GM12878 (cell line): ENCODE measurements around the gene IL22RA2. TPM values are rescaled to one million over a fixed set of nuclear protein-coding genes. Genes with fewer than 3 reads are reported as not detected.
A peak's percentile ranks its signal among the peaks of the same experiment; 100 is the strongest.

Experiments used
- ATF7 ChIP-seq: fragments of 450-650 bp; IDR thresholded peaks from 2 replicates; pipeline ENCODE4 v1.6.1; 2016; ENCODE audit warnings: low read depth, mild to moderate bottlenecking
- CBX5 ChIP-seq: sonication (generic); IDR thresholded peaks from 2 replicates; pipeline ENCODE4 v1.6.1; 2016; ENCODE audit warnings: low read depth, moderate library complexity, mild to moderate bottlenecking, inconsistent platforms
- CHD1 ChIP-seq: IDR thresholded peaks from 2 replicates; pipeline ENCODE4 v1.6.1; 2012; ENCODE audit warnings: low read depth, low read length, improper control_type of control experiment
- CHD2 ChIP-seq: IDR thresholded peaks from 2 replicates; pipeline ENCODE4 v1.6.1; 2011; ENCODE audit warnings: low read depth, low read length, improper control_type of control experiment, borderline replicate concordance
- CREB1 ChIP-seq: IDR thresholded peaks from 2 replicates; pipeline ENCODE4 v1.6.1; 2012; ENCODE audit warnings: low read depth, mild to moderate bottlenecking, inconsistent platforms
- EED ChIP-seq: sonication (generic); IDR thresholded peaks from 2 replicates; pipeline ENCODE4 v1.6.1; 2016; ENCODE audit warnings: antibody characterized with exemption, low read depth
- EZH2 ChIP-seq: IDR thresholded peaks from 2 replicates; pipeline ENCODE4 v1.6.1; 2012; ENCODE audit warnings: low read depth, mild to moderate bottlenecking, control low read depth, inconsistent platforms, low read length, borderline replicate concordance; ENCODE audit not compliant: control insufficient read depth
- LARP7 ChIP-seq: fragments of 450-650 bp; IDR thresholded peaks from 2 replicates; pipeline ENCODE4 v1.6.1; 2017; ENCODE audit warnings: mild to moderate bottlenecking
- MTA3 ChIP-seq: IDR thresholded peaks from 2 replicates; pipeline ENCODE4 v1.6.1; 2012; ENCODE audit warnings: low read length, inconsistent platforms, borderline replicate concordance
- NBN ChIP-seq: fragments of 450-650 bp; IDR thresholded peaks from 2 replicates; pipeline ENCODE4 v1.6.1; 2016
- NRF1 ChIP-seq: conservative IDR thresholded peaks from 2 replicates; pipeline ENCODE4 v1.6.1; 2011; ENCODE audit warnings: mild to moderate bottlenecking, low read depth, low read length, improper control_type of control experiment
- POLR2AphosphoS2 ChIP-seq: IDR thresholded peaks from 2 replicates; pipeline ENCODE4 v1.6.1; 2011; ENCODE audit warnings: low read depth, mild to moderate bottlenecking, low read length, improper control_type of control experiment, moderate library complexity
- RAD21 ChIP-seq: IDR thresholded peaks from 2 replicates; pipeline ENCODE4 v1.6.1; 2011; ENCODE audit warnings: mild to moderate bottlenecking, low read depth, low read length, moderate library complexity; ENCODE audit not compliant: insufficient read depth
- RAD51 ChIP-seq: fragments of 450-650 bp; IDR thresholded peaks from 2 replicates; pipeline ENCODE4 v1.6.1; 2016; ENCODE audit warnings: moderate library complexity, mild to moderate bottlenecking, inconsistent platforms
- SPI1 ChIP-seq: IDR thresholded peaks from 2 replicates; pipeline ENCODE4 v1.6.1; 2011; ENCODE audit warnings: low read depth, mild to moderate bottlenecking, low read length, moderate library complexity, borderline replicate concordance; ENCODE audit not compliant: insufficient read depth
- TCF3 ChIP-seq: IDR thresholded peaks from 2 replicates; pipeline ENCODE4 v1.6.1; 2012; ENCODE audit warnings: low read depth, mild to moderate bottlenecking, low read length, borderline replicate concordance; ENCODE audit not compliant: insufficient read depth
- ZBTB11 ChIP-seq: fragments of 450-650 bp; formaldehyde crosslinking; IDR thresholded peaks from 2 replicates; pipeline ENCODE4 v1.5.0; 2022; ENCODE audit warnings: mild to moderate bottlenecking, missing genetic modification characterization
- ZNF217 ChIP-seq: fragments of 450-650 bp; IDR thresholded peaks from 2 replicates; pipeline ENCODE4 v1.6.1; 2017; ENCODE audit warnings: antibody characterized with exemption, mild to moderate bottlenecking
- ZNF592 ChIP-seq: fragments of 450-650 bp; IDR thresholded peaks from 2 replicates; pipeline ENCODE4 v1.6.1; 2017; ENCODE audit warnings: mild to moderate bottlenecking, moderate library complexity
- ZNF687 ChIP-seq: fragments of 450-650 bp; IDR thresholded peaks from 2 replicates; pipeline ENCODE4 v1.6.1; 2017; ENCODE audit warnings: mild to moderate bottlenecking, moderate library complexity
- polyA plus RNA-seq, 11 experiments: library from polyadenylated mRNA; depleted of rRNA in 4 of 11; unstranded in 6 of 11; stranded (reverse) in 5 of 11; fragments of >200 nt; fragmentation: Nextera tagmentation in 4 of 11; fragmentation: Illumina TruSeq in 1 of 11; extraction: Ambion mirVana in 4 of 11; extraction: Trizol in 1 of 11; gene quantifications; 1 replicate in 1 of 11; 2 replicates in 10 of 11; pipeline versions ENCODE4 v1.2.1 to v1.2.3, GENCODE V29; 2011 to 2016; ENCODE audit warnings: inconsistent platforms in 2 of 11, missing spikeins in 2 of 11, low read depth in 1 of 11
- total RNA-seq, 4 experiments: library from RNA; depleted of rRNA in 3 of 4; stranded (reverse); fragments of >200 nt in 3 of 4; fragmentation: Illumina TruSeq in 1 of 4; extraction: Trizol in 1 of 4; gene quantifications; 2 replicates each; pipeline versions ENCODE4 v1.2.1 to v1.2.3, GENCODE V29; 2013 to 2021

The IL22RA2 gene
- total and polyA plus RNA-seq, 10 of the 15 experiments (the other 5 are each of a cell fraction or from before 2014, with no cell fraction given) = 0.05 to 0.22 (median 0.09) TPM; not detected in 3

- TF ChIP-seq ZNF592 = peak; percentile 26; the same call in 1 of the 2 replicates
- 0 out of 2 replicates have a peak, but pooled peaks have one; percentile 46 for TF ChIP-seq LARP7
- 0 out of 2 replicates have a peak, but pooled peaks have one; percentile 17 for TF ChIP-seq ZNF687
- no peak for TF ChIP-seq SPI1
- TF ChIP-seq CHD1 = peak; percentile 62; the same call in 1 of the 2 replicates
- no peak for TF ChIP-seq ATF7
- 0 out of 2 replicates have a peak, but pooled peaks have one; percentile 12 for TF ChIP-seq CHD2
- no peak for TF ChIP-seq ZNF217
- TF ChIP-seq MTA3 = no peak
- TF ChIP-seq ZBTB11 (CRISPR knock-in tag) = no peak
- TF ChIP-seq EZH2 = no peak
- no peak for TF ChIP-seq NBN
- TF ChIP-seq RAD51 = peak; percentile 72
- TF ChIP-seq NRF1 = no peak
- TF ChIP-seq TCF3 = no peak
- no peak for TF ChIP-seq CBX5
- no peak for TF ChIP-seq POLR2AphosphoS2
- no peak for TF ChIP-seq RAD21
- TF ChIP-seq CREB1 = peak; percentile 2; the same call in 1 of the 2 replicates
- no peak for TF ChIP-seq EED
These were observed 78.4 kb downstream of the IL22RA2 start (continued) for GRCh38 chr6:137095093-137095492.
